ENCODE results near the gene RMDN2.
"Not testable (repeated sequence)": the region's sequence is repeated elsewhere in the genome, so short reads cannot be mapped to it uniquely, and the experiment has no call there.

DNA sequence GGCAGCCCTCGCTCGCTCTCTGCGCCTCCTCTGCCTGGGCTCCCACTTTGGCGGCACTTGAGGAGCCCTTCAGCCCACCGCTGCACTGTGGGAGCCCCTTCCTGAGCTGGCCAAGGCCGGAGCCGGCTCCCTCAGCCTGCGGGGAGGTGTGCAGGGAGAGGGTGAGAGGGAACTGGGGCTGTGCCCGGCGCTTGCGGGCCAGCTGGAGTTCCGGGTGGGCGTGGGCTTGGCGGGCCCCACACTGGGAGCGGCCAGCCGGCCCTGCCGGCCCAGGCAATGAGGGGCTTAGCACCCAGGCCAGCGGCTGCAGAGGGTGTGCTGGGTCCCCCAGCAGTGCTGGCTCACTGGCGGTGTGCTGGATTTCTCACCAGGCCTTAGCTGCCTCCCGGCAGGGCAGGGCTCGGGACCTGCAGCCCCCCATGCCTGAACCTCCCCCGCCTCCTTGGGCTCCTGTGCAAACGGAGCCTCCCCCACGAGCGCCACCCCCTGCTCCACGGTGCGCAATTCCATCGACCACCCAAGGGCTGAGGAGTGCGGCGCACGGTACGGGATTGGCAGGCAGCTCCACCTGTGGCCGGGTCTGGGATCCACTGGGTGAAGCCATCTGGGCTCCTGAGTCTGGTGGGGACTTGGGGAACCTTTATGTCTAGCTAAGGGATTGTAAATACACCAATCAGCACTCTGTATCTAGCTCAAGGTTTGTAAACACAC, 95.4 kb downstream of the RMDN2 start:
- TF ChIP-seq, protein P1, sequence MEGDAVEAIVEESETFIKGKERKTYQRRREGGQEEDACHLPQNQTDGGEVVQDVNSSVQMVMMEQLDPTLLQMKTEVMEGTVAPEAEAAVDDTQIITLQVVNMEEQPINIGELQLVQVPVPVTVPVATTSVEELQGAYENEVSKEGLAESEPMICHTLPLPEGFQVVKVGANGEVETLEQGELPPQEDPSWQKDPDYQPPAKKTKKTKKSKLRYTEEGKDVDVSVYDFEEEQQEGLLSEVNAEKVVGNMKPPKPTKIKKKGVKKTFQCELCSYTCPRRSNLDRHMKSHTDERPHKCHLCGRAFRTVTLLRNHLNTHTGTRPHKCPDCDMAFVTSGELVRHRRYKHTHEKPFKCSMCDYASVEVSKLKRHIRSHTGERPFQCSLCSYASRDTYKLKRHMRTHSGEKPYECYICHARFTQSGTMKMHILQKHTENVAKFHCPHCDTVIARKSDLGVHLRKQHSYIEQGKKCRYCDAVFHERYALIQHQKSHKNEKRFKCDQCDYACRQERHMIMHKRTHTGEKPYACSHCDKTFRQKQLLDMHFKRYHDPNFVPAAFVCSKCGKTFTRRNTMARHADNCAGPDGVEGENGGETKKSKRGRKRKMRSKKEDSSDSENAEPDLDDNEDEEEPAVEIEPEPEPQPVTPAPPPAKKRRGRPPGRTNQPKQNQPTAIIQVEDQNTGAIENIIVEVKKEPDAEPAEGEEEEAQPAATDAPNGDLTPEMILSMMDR (IDR thresholded peaks at IDR 0.05; ENCODE audit: insufficient read depth, low read depth, low read length) = not testable (repeated sequence)
- not testable (repeated sequence) for TF ChIP-seq EZH2 (IDR thresholded peaks at IDR 0.05; ENCODE audit: insufficient read depth, low read length)

Measured in astrocyte (in vitro differentiated cells and primary cell).